DND-41 (cell line): Measurements from ENCODE around the gene DIDO1.

Source experiments
- ATAC-seq: fragments of 200-7000 bp; cut with Tn5 transposase; 3 replicates; pipeline ENCODE4 v1.9.1; 2021; ENCODE audit warnings: low read depth; ENCODE audit not compliant: insufficient read depth
- DNase-seq: peaks from one replicate; pipeline ENCODE4 v3.0.0-alpha.2; 2020
- H2AFZ ChIP-seq: 2 replicates; pipeline ENCODE4 v1.6.0; 2012; ENCODE audit warnings: low read depth, low read length
- H3K27ac ChIP-seq: 2 replicates; pipeline ENCODE4 v1.5.1; 2012; ENCODE audit warnings: low read length, inconsistent platforms
- H3K27me3 ChIP-seq: fragments of 200-600 bp; sonication (generic); 2 replicates; pipeline ENCODE4 v1.6.0; 2012; ENCODE audit warnings: low read length, mild to moderate bottlenecking, inconsistent platforms; ENCODE audit not compliant: insufficient read depth, poor library complexity
- H3K36me3 ChIP-seq: 2 replicates; pipeline ENCODE4 v1.5.1; 2012; ENCODE audit warnings: low read length, inconsistent platforms; ENCODE audit not compliant: insufficient read depth
- H3K4me1 ChIP-seq: 2 replicates; pipeline ENCODE4 v1.5.1; 2012; ENCODE audit warnings: mild to moderate bottlenecking, low read length; ENCODE audit not compliant: insufficient read depth
- H3K4me2 ChIP-seq: 2 replicates; pipeline ENCODE4 v1.6.0; 2012; ENCODE audit warnings: mild to moderate bottlenecking, moderate library complexity, low read length, inconsistent platforms; ENCODE audit not compliant: insufficient read depth
- H3K4me3 ChIP-seq, 2 experiments: fragments of 200-600 bp in 1 of 2; shearing (Covaris generic) in 1 of 2; 2 replicates each; pipeline ENCODE4 v1.5.1; 2012 to 2016; ENCODE audit warnings: inconsistent platforms in 2 of 2, low read length in 2 of 2, mild to moderate bottlenecking in 2 of 2, low read depth in 1 of 2, moderate library complexity in 1 of 2
- H3K79me2 ChIP-seq: 2 replicates; pipeline ENCODE4 v1.6.0; 2012; ENCODE audit warnings: low read length, inconsistent platforms; ENCODE audit not compliant: insufficient read depth
- H3K9ac ChIP-seq: 2 replicates; pipeline ENCODE4 v1.6.0; 2012; ENCODE audit warnings: low read depth, mild to moderate bottlenecking, inconsistent platforms, low read length, moderate library complexity
- H3K9me3 ChIP-seq: 2 replicates; pipeline ENCODE4 v1.5.1; 2012; ENCODE audit warnings: low read length, moderate library complexity, mild to moderate bottlenecking, inconsistent platforms; ENCODE audit not compliant: insufficient read depth, severe bottlenecking
- H4K20me1 ChIP-seq: 2 replicates; pipeline ENCODE4 v1.6.0; 2012; ENCODE audit warnings: low read length; ENCODE audit not compliant: insufficient read depth
- EZH2 ChIP-seq: IDR thresholded peaks from 3 replicates; pipeline ENCODE4 v1.6.1; 2012; ENCODE audit warnings: borderline replicate concordance, low read depth, mild to moderate bottlenecking, moderate library complexity, low read length, inconsistent platforms; ENCODE audit not compliant: severe bottlenecking
- TF ChIP-seq, protein P1 (sequence below): IDR thresholded peaks from 2 replicates; pipeline ENCODE4 v1.5.1; 2012; ENCODE audit warnings: borderline replicate concordance, low read length, moderate library complexity, mild to moderate bottlenecking; ENCODE audit not compliant: poor library complexity, severe bottlenecking; ENCODE audit errors: extremely low read depth

The DIDO1 gene

DNA sequence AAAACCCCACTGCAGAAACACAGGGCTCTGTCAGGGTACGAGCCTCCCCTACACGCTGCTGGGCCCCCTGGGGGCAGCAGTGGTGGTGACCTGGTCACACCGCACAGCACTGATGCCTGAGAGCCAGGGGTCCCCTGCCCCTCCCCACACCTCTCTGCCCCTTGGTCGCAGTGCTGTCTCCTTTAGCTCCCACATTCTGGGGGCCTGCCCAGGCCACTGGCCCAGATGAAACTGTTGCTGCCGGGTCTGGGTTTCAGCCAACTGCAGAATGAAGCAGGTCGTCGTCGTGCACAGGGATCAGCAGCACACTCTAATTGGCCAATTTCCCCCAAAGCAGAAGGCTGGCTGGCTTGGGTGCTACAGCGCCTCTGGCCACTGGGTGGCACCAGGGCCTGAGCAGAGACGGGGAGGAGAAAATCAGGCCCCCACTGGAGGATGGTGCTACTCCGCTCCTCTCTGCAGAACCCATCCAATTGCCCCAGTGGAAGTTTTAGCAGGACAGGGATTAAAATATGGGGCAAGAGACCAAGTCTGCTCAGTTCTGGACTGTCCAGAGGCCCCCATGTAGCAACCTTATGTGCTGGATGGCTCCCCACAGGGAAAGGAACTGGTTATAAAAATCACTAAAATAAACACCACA is 26.1 kb downstream of the DIDO1 start:
- Histone ChIP-seq H3K9ac (no peak overlapping the region), H3K79me2 (peaks cover 11% of the 10 kb centered on the region), H3K4me2 (no peak overlapping the region), H3K27me3 (no peaks in the 10 kb centered on the region), H3K9me3 (no peaks in the 10 kb centered on the region), H3K4me3 (no peak overlapping the region), H4K20me1 (peaks cover 36% of the 10 kb centered on the region), H3K4me1 (no peaks in the 10 kb centered on the region), H3K36me3 (peaks cover 94% of the 10 kb centered on the region), H3K27ac (no peak overlapping the region; the same call in 1 of the 2 replicates), H2AFZ (no peak overlapping the region)
- TF ChIP-seq, protein P1, sequence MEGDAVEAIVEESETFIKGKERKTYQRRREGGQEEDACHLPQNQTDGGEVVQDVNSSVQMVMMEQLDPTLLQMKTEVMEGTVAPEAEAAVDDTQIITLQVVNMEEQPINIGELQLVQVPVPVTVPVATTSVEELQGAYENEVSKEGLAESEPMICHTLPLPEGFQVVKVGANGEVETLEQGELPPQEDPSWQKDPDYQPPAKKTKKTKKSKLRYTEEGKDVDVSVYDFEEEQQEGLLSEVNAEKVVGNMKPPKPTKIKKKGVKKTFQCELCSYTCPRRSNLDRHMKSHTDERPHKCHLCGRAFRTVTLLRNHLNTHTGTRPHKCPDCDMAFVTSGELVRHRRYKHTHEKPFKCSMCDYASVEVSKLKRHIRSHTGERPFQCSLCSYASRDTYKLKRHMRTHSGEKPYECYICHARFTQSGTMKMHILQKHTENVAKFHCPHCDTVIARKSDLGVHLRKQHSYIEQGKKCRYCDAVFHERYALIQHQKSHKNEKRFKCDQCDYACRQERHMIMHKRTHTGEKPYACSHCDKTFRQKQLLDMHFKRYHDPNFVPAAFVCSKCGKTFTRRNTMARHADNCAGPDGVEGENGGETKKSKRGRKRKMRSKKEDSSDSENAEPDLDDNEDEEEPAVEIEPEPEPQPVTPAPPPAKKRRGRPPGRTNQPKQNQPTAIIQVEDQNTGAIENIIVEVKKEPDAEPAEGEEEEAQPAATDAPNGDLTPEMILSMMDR, result peak; percentile 96
- TF ChIP-seq EZH2, result no peak
- peak; percentile 92 for ATAC-seq
- peak; percentile 77 for DNase-seq

DNA sequence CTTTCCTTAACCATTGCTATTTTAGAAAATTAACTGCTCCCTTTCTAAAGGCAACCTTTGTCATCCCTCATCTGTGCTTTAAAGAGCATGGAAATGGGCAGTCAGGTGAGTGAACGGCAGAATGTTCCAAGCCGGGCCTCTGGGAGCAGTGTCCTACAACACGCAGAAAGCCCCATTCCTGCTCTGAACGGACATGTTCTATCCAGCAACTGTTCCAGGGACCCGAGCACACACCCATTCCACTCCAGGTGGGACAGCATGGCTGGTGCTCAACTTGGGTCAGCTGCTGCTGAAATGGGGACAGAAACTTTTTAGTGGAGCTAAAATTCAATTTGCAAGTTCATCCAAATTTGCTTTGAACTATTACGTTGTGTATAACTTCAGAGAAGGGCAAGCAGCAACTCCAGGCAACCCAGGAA is 26.7 kb downstream of the DIDO1 start:
- Histone ChIP-seq H3K36me3 (peaks cover 94% of the 10 kb centered on the region), H3K9ac (no peak overlapping the region), H3K9me3 (no peaks in the 10 kb centered on the region), H3K27ac (no peak overlapping the region; the same call in 1 of the 2 replicates), H4K20me1 (peaks cover 36% of the 10 kb centered on the region), H3K4me2 (no peak overlapping the region), H2AFZ (no peak overlapping the region), H3K27me3 (no peaks in the 10 kb centered on the region), H3K4me1 (no peaks in the 10 kb centered on the region), H3K4me3 (no peak overlapping the region), H3K79me2 (peaks cover 9% of the 10 kb centered on the region; the same call in 1 of the 2 replicates)
- ATAC-seq, result no peak
- no peak for TF ChIP-seq EZH2
- TF ChIP-seq, protein P1, result no peak
- no peak for DNase-seq

DNA sequence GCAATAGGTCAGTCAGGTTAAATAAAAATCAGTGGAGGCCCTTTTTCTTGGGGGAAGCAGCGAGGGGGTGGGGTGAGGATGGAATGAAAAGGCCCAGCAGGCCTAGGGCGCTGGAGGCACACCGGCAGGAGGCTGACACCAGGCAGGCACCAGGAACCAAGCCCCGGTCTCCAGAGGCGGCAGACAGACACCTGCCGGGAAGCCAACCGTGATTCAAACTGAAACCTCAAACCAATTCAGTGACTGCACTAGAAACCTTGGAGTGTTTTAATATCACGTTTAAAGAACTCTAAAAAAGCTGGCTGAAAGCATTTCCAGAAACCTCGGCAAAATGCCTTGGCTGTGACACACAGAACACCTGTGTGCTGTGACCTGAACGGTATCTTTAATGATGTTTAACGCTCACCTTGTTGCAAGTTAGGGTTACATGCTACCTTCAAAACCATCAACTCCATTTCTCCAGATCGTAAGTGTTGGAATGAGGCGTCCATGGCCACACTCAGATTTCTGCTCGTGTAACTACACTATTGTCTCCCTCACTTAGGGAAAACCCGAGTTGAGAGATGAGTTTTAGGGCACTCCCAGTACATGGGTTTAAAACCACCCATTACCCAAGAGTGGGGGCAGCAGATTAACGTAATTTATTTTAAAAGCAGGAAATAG is 27.2 kb downstream of the DIDO1 start:
- TF ChIP-seq, protein P1, result no peak
- TF ChIP-seq EZH2, result no peak
- no peaks in the 10 kb centered on the region for H3K27me3 ChIP-seq
- no peak overlapping the region for H3K9ac ChIP-seq
- H3K4me2 ChIP-seq, result no peak overlapping the region
- no peaks in the 10 kb centered on the region for H3K4me1 ChIP-seq
- DNase-seq (no peak), ATAC-seq (no peak)
- no peak overlapping the region for H3K4me3 ChIP-seq
- H4K20me1 ChIP-seq, result peaks cover 37% of the 10 kb centered on the region
- H2AFZ ChIP-seq, result no peak overlapping the region
- no peak overlapping the region for H3K27ac ChIP-seq
- H3K36me3 ChIP-seq, result peaks cover 94% of the 10 kb centered on the region
- H3K79me2 ChIP-seq, result peaks cover 9% of the 10 kb centered on the region; the same call in 1 of the 2 replicates
- H3K9me3 ChIP-seq, result no peaks in the 10 kb centered on the region
